Activated CD4-positive, alpha-beta T cell treated with anti-CD3 and anti-CD28 coated beads, Interleukin-2, amount 50 U/mL, for 24 hours (primary cell): ENCODE results near the gene ADAT1.
A peak's percentile ranks its signal among the peaks of the same experiment; 100 is the strongest.

Experiments used
- DNase-seq, 2 donors: peaks; one replicate each; pipeline ENCODE4 v3.0.0-alpha.2; 2020; ENCODE audit warnings: low read depth in 1 of 2, low spot score in 1 of 2

Gene ADAT1, protein sequence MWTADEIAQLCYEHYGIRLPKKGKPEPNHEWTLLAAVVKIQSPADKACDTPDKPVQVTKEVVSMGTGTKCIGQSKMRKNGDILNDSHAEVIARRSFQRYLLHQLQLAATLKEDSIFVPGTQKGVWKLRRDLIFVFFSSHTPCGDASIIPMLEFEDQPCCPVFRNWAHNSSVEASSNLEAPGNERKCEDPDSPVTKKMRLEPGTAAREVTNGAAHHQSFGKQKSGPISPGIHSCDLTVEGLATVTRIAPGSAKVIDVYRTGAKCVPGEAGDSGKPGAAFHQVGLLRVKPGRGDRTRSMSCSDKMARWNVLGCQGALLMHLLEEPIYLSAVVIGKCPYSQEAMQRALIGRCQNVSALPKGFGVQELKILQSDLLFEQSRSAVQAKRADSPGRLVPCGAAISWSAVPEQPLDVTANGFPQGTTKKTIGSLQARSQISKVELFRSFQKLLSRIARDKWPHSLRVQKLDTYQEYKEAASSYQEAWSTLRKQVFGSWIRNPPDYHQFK

GRCh38 chr16:75622761-75623605 is at the start of gene ADAT1:
TSS of gene ADAT1 (minus strand) at chr16:75623281. CDS start at chr16:75620799, 2,482 bp downstream.
- DNase-seq, result peak; percentile 92 to 96

DNA sequence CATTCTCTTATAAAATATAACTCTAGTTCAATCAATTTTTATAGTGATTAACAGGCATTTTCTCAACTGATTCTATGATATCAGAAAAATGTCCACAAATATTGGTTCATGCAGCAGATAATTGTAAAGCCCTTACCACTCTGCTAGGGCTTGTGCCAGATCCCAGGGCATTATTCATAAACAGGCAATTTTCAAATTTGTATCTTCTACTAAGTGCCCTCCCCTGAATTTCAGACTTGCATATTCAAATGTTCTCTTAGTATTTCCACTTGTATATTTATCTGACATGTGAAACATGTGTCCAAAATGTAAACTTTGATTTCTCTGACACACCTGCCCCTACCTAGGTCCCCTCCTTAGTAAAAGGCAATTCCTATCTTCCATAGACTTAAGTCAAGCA is 44.4 kb upstream of the ADAT1 start:
- DNase-seq, result no peak

- DNase-seq, result no peak
Measured at GRCh38 chr16:75660726-75661302, 37.7 kb upstream of the ADAT1 start.

GRCh38 chr16:75660321-75660720 is 37.2 kb upstream of the ADAT1 start:
- DNase-seq, result no peak

DNA sequence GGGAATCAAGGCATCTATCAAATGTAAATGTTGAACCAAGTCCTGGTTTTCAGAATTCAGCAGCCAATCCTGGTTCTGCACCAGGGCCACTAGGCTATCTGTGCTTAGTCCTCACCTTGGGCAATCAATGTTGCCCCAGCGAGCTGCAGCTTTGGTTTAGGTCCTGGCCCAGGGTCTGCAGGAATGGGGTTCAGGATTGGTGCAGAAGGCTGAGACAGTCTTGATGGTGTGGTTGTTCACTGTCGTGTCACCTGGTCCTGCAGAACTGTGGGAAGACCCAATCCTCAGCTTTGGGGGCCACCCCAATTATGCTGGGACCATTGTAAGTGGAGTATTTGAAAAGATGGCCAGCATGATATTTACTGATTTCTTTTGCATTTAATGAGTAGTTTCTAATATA is 35.1 kb upstream of the ADAT1 start:
- DNase-seq, result no peak

GRCh38 chr16:75653922-75654321 is 30.8 kb upstream of the ADAT1 start:
- no peak for DNase-seq

GRCh38 chr16:75648265-75649076 is 25.4 kb upstream of the ADAT1 start:
- DNase-seq, result peak; percentile 69 to 76

DNA sequence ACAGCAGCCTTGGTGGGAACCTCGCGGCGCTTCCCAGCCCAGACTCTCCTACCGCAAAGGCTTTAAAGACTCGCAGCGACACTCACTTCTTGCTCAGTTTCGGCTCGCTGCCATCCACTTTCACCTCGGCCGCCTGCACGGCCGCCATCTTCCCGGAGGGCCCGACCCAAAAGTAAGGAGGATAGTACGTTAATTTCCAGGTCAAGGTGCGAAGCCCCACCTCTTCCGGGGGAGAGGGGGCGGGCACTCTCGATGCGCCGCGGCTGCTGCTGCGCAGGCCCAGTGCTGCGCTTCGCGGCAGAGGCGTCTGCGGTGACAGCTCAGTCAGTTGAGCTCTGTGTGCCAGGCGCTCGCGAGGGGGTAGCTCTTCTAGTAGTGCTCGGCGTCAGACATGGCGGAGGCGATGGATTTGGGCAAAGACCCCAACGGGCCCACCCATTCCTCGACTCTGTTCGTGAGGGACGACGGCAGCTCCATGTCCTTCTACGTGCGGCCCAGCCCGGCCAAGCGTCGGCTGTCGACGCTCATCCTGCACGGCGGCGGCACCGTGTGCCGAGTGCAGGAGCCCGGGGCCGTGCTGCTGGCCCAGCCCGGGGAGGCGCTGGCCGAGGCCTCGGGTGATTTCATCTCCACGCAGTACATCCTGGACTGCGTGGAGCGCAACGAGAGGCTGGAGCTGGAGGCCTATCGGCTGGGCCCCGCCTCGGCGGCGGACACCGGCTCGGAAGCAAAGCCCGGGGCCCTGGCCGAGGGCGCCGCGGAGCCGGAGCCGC is 24.6 kb upstream of the ADAT1 start, which contains the start of the genes KARS1 and TERF2IP:
Gene KARS1, minus strand, starts transcription at position 174 of the 773 bp plus-strand sequence. Its CDS starts 26 bp downstream, at position 148.
Gene TERF2IP, plus strand, starts transcription at position 282 of the 773 bp plus-strand sequence. Its CDS starts 110 bp downstream, at position 392.
- peak; percentile 88 to 91 for DNase-seq

DNA sequence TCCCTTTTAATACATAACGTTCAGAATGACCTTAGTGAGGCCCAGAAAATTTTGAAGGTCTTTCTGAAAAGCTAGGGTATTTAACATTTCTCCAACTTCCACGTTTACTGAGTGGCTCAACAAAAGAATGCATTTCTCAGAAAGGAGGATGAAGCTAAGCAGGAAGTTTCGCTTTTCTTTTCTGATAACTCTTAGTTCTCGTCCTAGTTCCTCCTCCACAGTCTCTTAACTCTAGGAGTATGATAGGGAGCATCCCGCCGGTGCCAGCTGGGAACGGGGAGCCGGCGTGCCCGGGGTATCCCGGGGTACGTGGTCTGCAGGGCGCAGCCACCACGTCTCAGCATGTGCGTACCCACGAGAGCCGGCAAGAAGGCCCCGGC is 24.0 kb upstream of the ADAT1 start:
- no peak for DNase-seq

GRCh38 chr16:75644240-75645012 is 21.3 kb upstream of the ADAT1 start:
- no peak for DNase-seq

GRCh38 chr16:75640598-75640997 is 17.5 kb upstream of the ADAT1 start:
- DNase-seq, result no peak

DNA sequence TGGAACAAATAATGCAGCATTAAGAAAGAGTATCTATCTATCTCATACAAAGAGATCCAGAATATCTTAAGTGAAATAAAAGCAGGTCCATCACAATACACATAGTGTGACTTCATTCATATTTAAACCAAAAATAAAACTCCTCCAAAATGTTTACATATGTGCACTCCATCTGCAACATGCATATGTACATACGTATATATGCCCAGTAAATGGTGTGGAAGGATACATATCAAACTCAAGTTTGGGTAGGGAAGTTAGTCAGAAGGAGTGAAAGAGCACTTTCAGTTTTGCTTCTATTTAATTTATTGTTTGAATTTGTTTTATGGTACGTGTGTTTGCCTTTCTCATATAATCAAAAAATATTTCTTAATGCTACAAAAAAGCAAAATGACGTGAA is 12.0 kb upstream of the ADAT1 start:
- DNase-seq, result no peak

- DNase-seq, result no peak
Measured at GRCh38 chr16:75632857-75633256, 9.8 kb upstream of the ADAT1 start.

GRCh38 chr16:75630052-75630451 is 7.0 kb upstream of the ADAT1 start:
- DNase-seq, result no peak

GRCh38 chr16:75629132-75629531 is 6.1 kb upstream of the ADAT1 start:
- no peak for DNase-seq

DNA sequence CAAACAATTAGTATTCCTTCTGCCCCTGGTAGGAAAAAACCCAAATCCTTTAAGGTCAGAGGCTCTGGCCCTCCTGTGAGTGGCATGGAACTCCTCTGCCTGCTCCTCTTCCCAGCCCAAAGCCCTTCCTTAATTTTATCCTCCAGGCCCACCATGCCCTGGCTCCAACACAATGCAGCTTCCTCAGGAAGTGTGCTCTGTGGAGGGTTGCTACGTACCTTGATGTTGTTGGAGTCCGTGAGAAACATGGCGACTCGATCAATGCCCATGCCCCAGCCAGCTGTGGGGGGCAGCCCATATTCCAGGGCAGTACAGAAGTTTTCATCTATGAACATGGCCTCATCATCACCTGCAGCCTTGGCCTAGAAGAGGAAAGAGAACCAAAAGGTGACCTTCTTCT is 5.3 kb upstream of the ADAT1 start:
- DNase-seq, result no peak

DNA sequence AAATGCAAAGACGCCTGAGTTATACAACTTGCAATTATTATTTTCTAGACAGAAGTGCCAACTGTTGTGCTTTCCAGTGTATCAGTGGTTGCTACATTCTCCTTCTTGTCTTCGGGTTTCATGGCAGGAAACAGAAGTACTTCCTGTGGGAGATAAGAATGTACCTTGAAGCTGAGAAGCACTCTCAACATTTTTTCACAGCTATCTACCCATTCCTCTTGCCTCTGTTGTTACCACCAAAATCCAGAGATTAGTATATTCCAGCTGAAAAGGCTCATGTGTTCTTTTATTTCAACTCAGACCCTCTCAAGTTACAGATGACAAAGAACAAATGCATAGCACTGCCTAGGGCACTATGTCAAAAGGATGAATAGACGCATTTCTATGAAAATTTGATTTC is 4.8 kb upstream of the ADAT1 start:
- DNase-seq, result no peak

- no peak for DNase-seq
Measured at GRCh38 chr16:75626806-75627205, 3.7 kb upstream of the ADAT1 start.

- no peak for DNase-seq
Measured at GRCh38 chr16:75624921-75625334, 1.8 kb upstream of the ADAT1 start.
